Measurements from ENCODE around the gene TRPT1. TPM values are rescaled to one million over a fixed set of nuclear protein-coding genes. Genes with fewer than 3 reads are reported as not detected.

The TRPT1 gene
- total and polyA plus RNA-seq, 2 donors from 2014 or later, result 39.2 to 103 TPM

DNA sequence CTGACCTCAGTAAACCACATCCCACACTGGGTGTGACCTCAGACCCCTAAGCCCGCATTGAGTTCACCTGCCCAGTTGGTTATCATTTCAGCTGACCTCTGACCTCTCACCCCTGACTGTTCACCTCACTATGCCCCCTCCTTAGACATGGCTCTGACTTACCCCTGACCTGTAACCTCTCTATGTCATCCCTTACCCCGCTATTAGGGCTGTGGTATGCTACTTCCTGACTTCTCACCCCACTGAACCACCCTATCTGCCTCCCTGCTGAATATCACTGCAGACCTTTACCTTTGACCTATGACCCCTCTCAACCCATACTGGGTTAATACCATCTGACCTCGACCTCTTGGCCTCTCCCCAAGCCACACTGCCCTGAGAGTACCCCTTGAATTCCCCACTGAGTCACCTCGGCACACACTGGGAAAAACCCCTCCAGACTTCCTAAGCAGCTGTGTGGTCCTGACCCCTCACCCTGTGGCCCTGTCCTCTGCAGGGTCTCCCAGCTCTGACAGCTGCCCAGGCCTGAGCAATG, 33.6 kb upstream of the TRPT1 start:
- FAIRE-seq, result no peak
- H3K9ac ChIP-seq (ENCODE audit: low read length in 3 of 3), result no peak overlapping the region
- peaks cover 0 to 8% (median 6%) of the 10 kb centered on the region in 3 donors for H3K36me3 ChIP-seq (ENCODE audit: control insufficient read depth in 2 of 3, insufficient read depth in 3 of 3, low read length in 3 of 3)
- no peaks in the 10 kb centered on the region for H3K9me3 ChIP-seq (ENCODE audit: control insufficient read depth in 2 of 3, insufficient read depth in 1 of 3, low read length in 3 of 3)
- H3K27ac ChIP-seq (ENCODE audit: low read depth in 2 of 2, low read length in 2 of 2), result no peak overlapping the region
- H3K4me1 ChIP-seq (ENCODE audit: control insufficient read depth in 2 of 3, insufficient read depth in 2 of 3, low read depth in 1 of 3, low read length in 3 of 3), result no peaks in the 10 kb centered on the region
- intact Hi-C loops (cut with DNase I), result no loop called here
- TF ChIP-seq, protein P1, sequence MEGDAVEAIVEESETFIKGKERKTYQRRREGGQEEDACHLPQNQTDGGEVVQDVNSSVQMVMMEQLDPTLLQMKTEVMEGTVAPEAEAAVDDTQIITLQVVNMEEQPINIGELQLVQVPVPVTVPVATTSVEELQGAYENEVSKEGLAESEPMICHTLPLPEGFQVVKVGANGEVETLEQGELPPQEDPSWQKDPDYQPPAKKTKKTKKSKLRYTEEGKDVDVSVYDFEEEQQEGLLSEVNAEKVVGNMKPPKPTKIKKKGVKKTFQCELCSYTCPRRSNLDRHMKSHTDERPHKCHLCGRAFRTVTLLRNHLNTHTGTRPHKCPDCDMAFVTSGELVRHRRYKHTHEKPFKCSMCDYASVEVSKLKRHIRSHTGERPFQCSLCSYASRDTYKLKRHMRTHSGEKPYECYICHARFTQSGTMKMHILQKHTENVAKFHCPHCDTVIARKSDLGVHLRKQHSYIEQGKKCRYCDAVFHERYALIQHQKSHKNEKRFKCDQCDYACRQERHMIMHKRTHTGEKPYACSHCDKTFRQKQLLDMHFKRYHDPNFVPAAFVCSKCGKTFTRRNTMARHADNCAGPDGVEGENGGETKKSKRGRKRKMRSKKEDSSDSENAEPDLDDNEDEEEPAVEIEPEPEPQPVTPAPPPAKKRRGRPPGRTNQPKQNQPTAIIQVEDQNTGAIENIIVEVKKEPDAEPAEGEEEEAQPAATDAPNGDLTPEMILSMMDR (IDR thresholded peaks at IDR 0.05; ENCODE audit: borderline replicate concordance, extremely low read depth, insufficient read depth), result no peak
- peak in 1 of 5 donors; percentile 17 for DNase-seq
- H3K27me3 ChIP-seq (ENCODE audit: control insufficient read depth, insufficient read depth, low read length), result no peaks in the 10 kb centered on the region
- no peak overlapping the region for H3K4me3 ChIP-seq (ENCODE audit: low read length in 3 of 3)

DNA sequence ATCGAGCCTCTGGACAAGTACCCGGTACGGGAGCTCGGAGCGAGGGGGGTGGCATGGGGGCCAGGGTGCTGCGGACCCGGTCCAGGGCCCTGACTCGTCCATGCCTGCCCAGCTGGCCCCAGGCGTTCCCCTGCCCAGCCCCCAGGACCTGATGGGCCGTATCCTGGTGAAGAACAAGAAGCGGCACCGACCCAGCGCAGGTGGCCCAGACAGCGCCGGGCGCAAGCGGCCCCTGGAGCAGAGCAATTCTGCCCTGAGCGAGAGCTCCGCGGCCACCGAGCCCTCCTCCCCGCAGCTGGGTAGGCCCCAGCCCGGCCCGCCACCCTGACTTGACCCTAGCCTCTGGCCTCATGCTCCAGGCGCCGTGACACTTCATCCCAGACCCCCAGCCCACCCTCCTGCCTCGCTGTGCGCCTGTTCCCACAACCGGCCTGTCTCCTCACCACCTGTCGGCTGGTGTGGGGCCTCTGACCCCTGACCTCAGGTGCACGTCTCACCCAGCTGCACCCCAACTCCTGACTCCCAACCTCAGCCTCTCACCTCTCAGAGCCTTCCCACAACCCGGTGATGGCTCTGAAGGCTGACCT, 33.1 kb upstream of the TRPT1 start:
- no peaks in the 10 kb centered on the region for H3K27me3 ChIP-seq (ENCODE audit: control insufficient read depth, insufficient read depth, low read length)
- no peak overlapping the region for H3K9ac ChIP-seq (ENCODE audit: low read length in 3 of 3)
- no peak for FAIRE-seq
- H3K4me1 ChIP-seq (ENCODE audit: control insufficient read depth in 2 of 3, insufficient read depth in 2 of 3, low read depth in 1 of 3, low read length in 3 of 3), result peaks cover 0 to 2% (median 0%) of the 10 kb centered on the region in 3 donors
- H3K27ac ChIP-seq (ENCODE audit: low read depth in 2 of 2, low read length in 2 of 2), result no peak overlapping the region
- TF ChIP-seq, protein P1 (IDR thresholded peaks at IDR 0.05; ENCODE audit: borderline replicate concordance, extremely low read depth, insufficient read depth), result no peak
- peaks cover 0 to 6% (median 6%) of the 10 kb centered on the region in 3 donors for H3K36me3 ChIP-seq (ENCODE audit: control insufficient read depth in 2 of 3, insufficient read depth in 3 of 3, low read length in 3 of 3)
- DNase-seq, result peak in 1 of 5 donors; percentile 63
- H3K9me3 ChIP-seq (ENCODE audit: control insufficient read depth in 2 of 3, insufficient read depth in 1 of 3, low read length in 3 of 3), result no peaks in the 10 kb centered on the region
- intact Hi-C loops (cut with DNase I), result no loop called here
- H3K4me3 ChIP-seq (ENCODE audit: low read length in 3 of 3), result no peak overlapping the region

DNA sequence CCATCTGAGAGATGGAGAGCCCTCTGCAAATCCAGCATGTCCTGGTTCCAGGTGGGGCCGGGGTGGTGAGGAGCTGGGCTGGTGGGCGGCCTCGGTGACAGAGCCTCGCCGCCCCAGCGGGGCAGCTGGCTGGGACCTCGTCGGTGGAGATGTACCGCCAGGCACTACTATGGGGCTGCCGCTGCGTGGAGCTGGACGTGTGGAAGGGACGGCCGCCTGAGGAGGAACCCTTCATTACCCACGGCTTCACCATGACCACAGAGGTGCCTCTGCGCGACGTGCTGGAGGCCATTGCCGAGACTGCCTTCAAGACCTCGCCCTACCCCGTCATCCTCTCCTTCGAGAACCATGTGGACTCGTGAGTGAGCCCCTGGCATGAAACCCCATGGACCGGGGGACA, 32.4 kb upstream of the TRPT1 start:
- H3K4me1 ChIP-seq (ENCODE audit: control insufficient read depth in 2 of 3, insufficient read depth in 2 of 3, low read depth in 1 of 3, low read length in 3 of 3), result peaks cover 0 to 3% (median 0%) of the 10 kb centered on the region in 3 donors
- H3K9me3 ChIP-seq (ENCODE audit: control insufficient read depth in 2 of 3, insufficient read depth in 1 of 3, low read length in 3 of 3), result no peaks in the 10 kb centered on the region
- DNase-seq, result peak in 1 of 5 donors; percentile 67
- H3K27me3 ChIP-seq (ENCODE audit: control insufficient read depth, insufficient read depth, low read length), result no peaks in the 10 kb centered on the region
- no peak overlapping the region for H3K4me3 ChIP-seq (ENCODE audit: low read length in 3 of 3)
- intact Hi-C loops (cut with DNase I), result no loop called here
- peaks cover 0 to 6% (median 6%) of the 10 kb centered on the region in 3 donors for H3K36me3 ChIP-seq (ENCODE audit: control insufficient read depth in 2 of 3, insufficient read depth in 3 of 3, low read length in 3 of 3)
- FAIRE-seq, result no peak
- H3K27ac ChIP-seq (ENCODE audit: low read depth in 2 of 2, low read length in 2 of 2), result no peak overlapping the region
- H3K9ac ChIP-seq (ENCODE audit: low read length in 3 of 3), result no peak overlapping the region
- TF ChIP-seq, protein P1 (IDR thresholded peaks at IDR 0.05; ENCODE audit: borderline replicate concordance, extremely low read depth, insufficient read depth), result no peak
